HUES64 (cell line): ENCODE measurements around the gene GMNC.

Experiments used
- H3K27ac ChIP-seq: 2 replicates; pipeline ENCODE4 v1.7.0; 2013; ENCODE audit warnings: low read depth, low read length, inconsistent platforms
- H3K27me3 ChIP-seq: 2 replicates; pipeline ENCODE4 v1.6.1; 2013; ENCODE audit warnings: mild to moderate bottlenecking, low read length; ENCODE audit not compliant: insufficient read depth
- H3K36me3 ChIP-seq: 2 replicates; pipeline ENCODE4 v1.6.1; 2013; ENCODE audit warnings: mild to moderate bottlenecking, low read length; ENCODE audit not compliant: insufficient read depth
- H3K4me1 ChIP-seq: 2 replicates; pipeline ENCODE4 v1.6.1; 2013; ENCODE audit warnings: mild to moderate bottlenecking, low read length, moderate library complexity; ENCODE audit not compliant: insufficient read depth
- H3K4me3 ChIP-seq: 2 replicates; pipeline ENCODE4 v1.5.1; 2013; ENCODE audit warnings: mild to moderate bottlenecking, low read length, moderate library complexity
- H3K9ac ChIP-seq: 2 replicates; pipeline ENCODE4 v1.6.1; 2013; ENCODE audit warnings: mild to moderate bottlenecking, low read depth, low read length
- H3K9me3 ChIP-seq: 2 replicates; pipeline ENCODE4 v1.6.1; 2013; ENCODE audit warnings: low read depth, low read length; ENCODE audit not compliant: insufficient read depth
- WGBS: fragments of 150-250, 120-280 bp; methylation state at CpG from one replicate; pipeline ENCODE4 v1.1.7; 2013; ENCODE audit warnings: missing lambda C conversion rate; 5-methylcytosine and 5-hydroxymethylcytosine counted together

The GMNC gene

DNA sequence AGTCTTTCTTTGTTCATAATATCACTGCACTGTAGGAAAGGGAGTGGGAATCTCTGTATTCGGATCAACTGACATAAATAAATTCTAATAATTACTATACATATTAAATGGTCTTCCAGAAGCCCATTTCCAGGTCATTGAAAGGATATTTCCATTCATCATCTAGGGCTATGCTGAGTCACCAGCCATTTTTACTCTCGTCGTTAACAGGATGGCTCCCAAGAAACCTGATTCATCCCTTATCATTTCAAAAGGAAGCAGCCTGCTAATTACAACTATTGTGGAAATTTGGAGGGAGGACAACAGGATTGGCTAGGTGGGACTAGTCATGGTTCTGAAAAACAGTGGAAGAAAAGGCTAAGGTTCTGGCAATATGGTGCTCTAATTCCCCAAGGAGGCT is 13.6 kb downstream of the GMNC start:
- H3K4me1 ChIP-seq, result 0 out of 2 replicates have a peak, but pooled peaks cover 4% of the 10 kb centered on the region
- H3K27ac ChIP-seq, result no peak overlapping the region
- peaks cover 5% of the 10 kb centered on the region for H3K27me3 ChIP-seq
- no peaks in the 10 kb centered on the region for H3K36me3 ChIP-seq
- H3K9ac ChIP-seq, result no peak overlapping the region
- WGBS, result 65% methylated on average over 2 of the region's 3 CpGs
- no peak overlapping the region for H3K4me3 ChIP-seq
- H3K9me3 ChIP-seq, result no peaks in the 10 kb centered on the region

DNA sequence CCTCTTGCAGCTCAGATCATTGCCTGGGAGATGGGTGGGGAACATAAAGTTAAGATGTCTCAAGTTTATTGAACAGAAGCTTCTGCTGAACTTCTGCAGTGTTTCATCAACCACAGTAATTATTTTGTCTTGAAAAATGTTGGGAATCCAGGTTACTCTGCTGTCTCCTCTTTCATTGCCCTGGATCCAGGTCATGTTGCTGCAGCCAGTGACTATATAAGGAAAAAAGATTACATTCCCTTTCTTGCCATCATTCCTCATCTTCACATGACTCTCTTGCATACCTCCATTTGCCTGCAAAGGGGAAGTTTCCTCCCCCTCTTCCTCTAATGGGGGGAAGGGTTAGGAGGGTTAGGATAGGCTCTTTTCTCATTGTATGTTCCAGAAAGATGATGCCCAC is 15.1 kb downstream of the GMNC start:
- no peak overlapping the region for H3K9ac ChIP-seq
- no peaks in the 10 kb centered on the region for H3K9me3 ChIP-seq
- H3K27me3 ChIP-seq, result no peaks in the 10 kb centered on the region
- H3K4me1 ChIP-seq, result 0 out of 2 replicates have a peak, but pooled peaks cover 4% of the 10 kb centered on the region
- no peaks in the 10 kb centered on the region for H3K36me3 ChIP-seq
- H3K27ac ChIP-seq, result no peak overlapping the region; the same call in 1 of the 2 replicates
- no peak overlapping the region for H3K4me3 ChIP-seq

DNA sequence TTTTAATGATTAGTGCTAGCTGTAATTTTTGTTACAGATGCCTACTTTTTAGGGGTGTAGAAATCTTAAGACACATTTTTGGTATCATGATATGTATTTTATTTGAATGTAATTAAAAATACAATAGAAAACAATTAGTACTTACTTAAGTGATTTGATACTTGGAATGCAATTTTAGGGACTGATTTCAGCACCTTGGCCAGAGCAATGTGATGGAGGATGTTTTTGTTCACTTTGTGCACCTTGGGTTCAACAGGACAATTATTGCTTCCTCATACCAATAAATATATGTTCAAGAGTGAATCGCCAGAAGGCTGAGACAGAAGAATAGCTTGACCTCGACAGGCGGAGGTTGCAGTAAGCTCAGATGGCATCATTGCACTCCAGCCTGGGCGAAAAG is 22.3 kb downstream of the GMNC start:
- Histone ChIP-seq H3K9ac (no peak overlapping the region), H3K36me3 (no peaks in the 10 kb centered on the region), H3K9me3 (no peaks in the 10 kb centered on the region), H3K27ac (no peak overlapping the region), H3K4me1 (no peaks in the 10 kb centered on the region), H3K4me3 (no peak overlapping the region), H3K27me3 (no peaks in the 10 kb centered on the region)
- WGBS, result 80% methylated on average over 4 of the region's 4 CpGs

DNA sequence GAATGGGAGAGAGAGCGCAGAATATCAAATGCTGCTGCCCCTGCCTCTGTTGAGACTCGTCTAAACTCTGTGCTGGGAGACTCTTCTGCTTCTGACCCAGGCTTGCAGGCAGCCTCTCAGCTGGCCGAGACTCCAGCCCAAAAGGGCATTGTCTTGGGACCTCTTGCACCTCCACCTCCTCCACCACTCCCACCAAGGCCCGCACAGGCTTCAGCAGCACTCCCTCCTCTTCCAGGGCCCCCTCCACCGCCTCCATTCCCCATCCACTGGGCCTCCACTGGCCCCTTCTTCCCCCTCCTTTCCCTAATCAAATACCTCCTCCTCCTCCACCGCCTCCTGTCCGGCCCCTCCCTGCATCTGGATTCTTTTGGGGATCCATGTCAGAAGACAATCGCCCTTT is 31.3 kb downstream of the GMNC start:
- H3K9me3 ChIP-seq, result no peaks in the 10 kb centered on the region
- no peaks in the 10 kb centered on the region for H3K4me1 ChIP-seq
- H3K4me3 ChIP-seq, result no peak overlapping the region
- WGBS, result 87% methylated on average over 8 of the region's 8 CpGs
- H3K9ac ChIP-seq, result no peak overlapping the region
- H3K27me3 ChIP-seq, result no peaks in the 10 kb centered on the region
- H3K27ac ChIP-seq, result no peak overlapping the region
- H3K36me3 ChIP-seq, result no peaks in the 10 kb centered on the region

DNA sequence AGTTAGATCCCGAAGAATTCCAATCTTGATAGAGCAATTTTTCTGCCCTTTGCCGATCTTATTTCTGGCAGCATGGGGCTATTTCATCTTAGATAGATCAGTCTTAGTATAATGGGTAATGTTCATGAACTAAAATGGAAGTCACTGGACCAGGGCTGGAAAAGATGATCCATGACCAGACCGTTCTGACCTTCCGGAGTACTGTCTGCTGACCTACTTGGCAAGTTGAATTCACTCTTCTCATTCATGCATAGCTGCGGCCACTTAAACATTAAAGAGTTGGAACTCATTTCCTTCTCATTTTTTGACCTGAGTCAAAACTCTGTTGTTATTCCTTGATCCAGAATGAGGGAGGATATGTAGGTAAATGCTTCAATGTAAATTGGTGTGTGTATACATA is 32.5 kb downstream of the GMNC start:
- no peaks in the 10 kb centered on the region for H3K9me3 ChIP-seq
- no peak overlapping the region for H3K27ac ChIP-seq
- H3K4me3 ChIP-seq, result no peak overlapping the region
- H3K4me1 ChIP-seq, result no peaks in the 10 kb centered on the region
- no peaks in the 10 kb centered on the region for H3K27me3 ChIP-seq
- WGBS, result 91% methylated on average over 5 of the region's 5 CpGs
- no peak overlapping the region for H3K9ac ChIP-seq
- H3K36me3 ChIP-seq, result no peaks in the 10 kb centered on the region

DNA sequence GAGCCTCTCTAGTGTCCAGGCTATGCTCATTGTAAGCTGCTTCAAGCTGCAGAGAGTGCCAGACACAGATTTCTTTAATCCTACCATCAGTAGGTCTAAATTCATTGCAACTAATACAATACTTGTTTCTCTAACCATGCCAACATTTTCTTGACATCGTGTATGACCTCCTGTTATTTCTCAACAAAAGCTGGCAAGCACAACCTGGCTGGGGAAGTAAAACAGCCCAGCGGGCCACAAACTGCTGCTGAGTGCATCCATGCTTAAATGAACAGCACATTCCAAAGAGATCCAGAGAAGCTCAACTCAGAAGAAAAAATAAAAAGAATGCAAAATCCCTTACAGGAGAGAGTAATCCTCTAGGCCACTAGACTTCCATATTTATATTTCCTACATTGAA is 36.5 kb downstream of the GMNC start:
- Histone ChIP-seq H3K4me3 (no peak overlapping the region), H3K27me3 (no peaks in the 10 kb centered on the region), H3K9me3 (no peaks in the 10 kb centered on the region), H3K9ac (no peak overlapping the region), H3K27ac (no peak overlapping the region), H3K4me1 (no peaks in the 10 kb centered on the region), H3K36me3 (no peaks in the 10 kb centered on the region)
- 86% methylated on average over 2 of the region's 2 CpGs for WGBS

DNA sequence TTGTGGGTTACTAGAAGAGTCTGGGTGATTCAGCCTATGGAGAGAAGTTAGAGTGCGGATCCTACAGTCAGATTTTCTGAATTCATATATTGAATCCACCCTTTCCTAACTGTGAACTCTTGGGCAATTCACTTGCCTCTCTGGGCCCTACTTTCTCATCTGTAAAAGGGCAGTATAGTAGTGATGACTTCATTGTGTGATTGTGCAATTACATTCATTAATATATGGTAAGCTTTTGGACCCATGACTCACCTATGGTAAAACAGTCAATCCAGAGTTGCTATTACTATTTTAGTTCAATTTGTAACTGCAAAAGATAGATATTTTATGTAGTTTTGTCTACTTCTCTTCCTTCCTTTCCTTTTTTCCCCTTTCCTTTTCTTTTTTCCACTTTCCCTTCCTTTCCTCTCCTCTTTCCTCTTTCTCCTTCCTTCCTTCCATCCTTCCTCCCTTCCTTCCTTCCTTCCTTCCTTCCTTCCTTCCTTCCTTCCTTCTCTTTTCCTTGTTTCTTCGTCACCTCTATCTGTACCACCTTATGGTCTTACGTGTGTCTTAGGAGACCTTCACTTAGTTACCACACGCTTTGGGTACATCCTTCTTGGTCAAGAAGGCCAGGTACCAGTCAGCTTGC is 37.0 kb downstream of the GMNC start:
- Histone ChIP-seq H3K4me1 (no peaks in the 10 kb centered on the region), H3K27me3 (no peaks in the 10 kb centered on the region), H3K9ac (no peak overlapping the region), H3K27ac (no peak overlapping the region), H3K36me3 (no peaks in the 10 kb centered on the region), H3K4me3 (no peak overlapping the region), H3K9me3 (no peaks in the 10 kb centered on the region)
- WGBS, result 97% methylated on average over 4 of the region's 4 CpGs

DNA sequence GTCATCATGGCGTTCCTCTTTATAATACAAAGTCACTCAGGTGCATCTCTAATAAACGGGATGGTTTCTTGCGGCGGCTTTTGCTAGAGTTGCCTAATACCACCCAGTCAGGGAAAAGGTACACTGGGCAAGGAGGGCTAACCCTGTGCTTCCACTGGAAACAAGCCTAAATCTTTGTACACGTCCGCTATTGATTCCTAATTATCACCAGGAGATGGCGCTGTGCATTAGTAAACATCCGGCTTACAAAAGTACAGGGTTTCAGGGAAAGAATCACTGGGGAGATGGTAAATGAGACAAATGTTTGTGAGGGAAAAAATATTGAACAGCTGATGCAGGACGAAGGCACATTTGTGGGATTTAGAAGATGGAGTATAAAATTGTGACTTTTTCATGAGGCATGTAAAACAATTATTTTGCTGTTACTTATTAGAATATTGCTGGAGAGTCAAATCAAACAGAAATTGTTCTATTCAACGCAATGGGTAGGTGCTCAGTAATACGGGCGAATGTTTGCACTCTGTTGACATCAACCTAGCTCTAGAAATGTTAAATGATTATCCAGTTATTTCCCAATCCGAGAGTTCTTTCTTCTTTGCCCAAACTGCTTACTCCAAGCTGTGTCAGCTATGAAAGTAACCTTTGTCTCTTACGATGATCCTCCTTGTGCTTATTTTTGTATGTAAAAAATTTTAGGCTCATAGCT is 50.6 kb downstream of the GMNC start:
- 51% methylated on average over 14 of the region's 14 CpGs for WGBS
- H3K9me3 ChIP-seq, result no peaks in the 10 kb centered on the region
- no peaks in the 10 kb centered on the region for H3K36me3 ChIP-seq
- no peak overlapping the region for H3K27ac ChIP-seq
- H3K4me3 ChIP-seq, result no peak overlapping the region
- no peaks in the 10 kb centered on the region for H3K27me3 ChIP-seq
- H3K9ac ChIP-seq, result no peak overlapping the region
- no peaks in the 10 kb centered on the region for H3K4me1 ChIP-seq

GRCh38 chr3:190810957-190811356 is 51.5 kb downstream of the GMNC start:
- Histone ChIP-seq H3K27me3 (no peaks in the 10 kb centered on the region), H3K4me1 (no peaks in the 10 kb centered on the region), H3K9me3 (no peaks in the 10 kb centered on the region), H3K9ac (no peak overlapping the region), H3K4me3 (no peak overlapping the region), H3K36me3 (no peaks in the 10 kb centered on the region), H3K27ac (no peak overlapping the region)
- 89% methylated on average over 4 of the region's 4 CpGs for WGBS

DNA sequence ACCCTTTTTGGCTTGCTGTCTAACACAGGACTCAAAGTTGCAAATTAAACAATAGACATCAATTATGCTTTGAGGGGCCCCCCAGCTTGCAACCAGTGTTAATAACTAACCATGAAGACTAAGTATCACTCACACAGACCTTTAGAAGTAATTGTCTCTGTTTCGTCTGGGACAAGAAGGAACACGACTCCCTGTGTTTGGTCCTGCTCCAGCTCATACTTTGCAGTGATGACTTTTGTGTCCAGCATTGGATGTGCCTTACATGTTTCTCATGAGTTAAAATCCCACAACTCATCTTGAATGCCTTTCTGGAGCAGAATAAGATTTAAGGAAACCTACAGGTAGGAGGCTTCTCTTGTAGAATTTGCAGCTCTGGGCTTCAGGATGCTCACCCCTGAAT is 53.1 kb downstream of the GMNC start:
- Histone ChIP-seq H3K4me1 (no peaks in the 10 kb centered on the region), H3K9me3 (no peaks in the 10 kb centered on the region), H3K4me3 (no peak overlapping the region), H3K27me3 (no peaks in the 10 kb centered on the region), H3K27ac (no peak overlapping the region), H3K9ac (no peak overlapping the region), H3K36me3 (no peaks in the 10 kb centered on the region)
- 96% methylated on average over 2 of the region's 2 CpGs for WGBS

GRCh38 chr3:190807719-190808375 is 54.6 kb downstream of the GMNC start:
- H3K27ac ChIP-seq, result no peak overlapping the region
- 88% methylated on average over 3 of the region's 4 CpGs for WGBS

More at GRCh38 chr3:190807719-190808375, 54.6 kb downstream of the GMNC start:
- H3K4me1 ChIP-seq, result no peaks in the 10 kb centered on the region
- no peaks in the 10 kb centered on the region for H3K27me3 ChIP-seq
- no peaks in the 10 kb centered on the region for H3K9me3 ChIP-seq
- no peak overlapping the region for H3K9ac ChIP-seq
- no peaks in the 10 kb centered on the region for H3K36me3 ChIP-seq
- no peak overlapping the region for H3K4me3 ChIP-seq
